Activated CD8-positive, alpha-beta memory T cell treated with anti-CD3 and anti-CD28 coated beads for 36 hours (primary cell): ENCODE data around the gene MXRA8. TPM values are rescaled to one million over a fixed set of nuclear protein-coding genes. Genes with fewer than 3 reads are reported as not detected.

Experiments used
- CTCF ChIA-PET: fragments of 350-600 bp; sonication (Branson Sonifier 250); formaldehyde crosslinking; loops from one replicate; lab custom pipeline; 2021; ENCODE audit warnings: antibody characterized with exemption; lab: Charles Lee
- POLR2A ChIA-PET: fragments of 350-600 bp; sonication (Branson Sonifier 250); formaldehyde crosslinking; loops from one replicate; lab custom pipeline; 2021; ENCODE audit warnings: antibody characterized with exemption; lab: Charles Lee
- total RNA-seq, 2 experiments: library from RNA; stranded (reverse); gene quantifications; one replicate each; pipeline ENCODE4 v1.2.3, GENCODE V29; 2021

MXRA8 gene
- total RNA-seq, 2 experiments from 2014 or later, result 0.29 to 0.55 TPM

DNA sequence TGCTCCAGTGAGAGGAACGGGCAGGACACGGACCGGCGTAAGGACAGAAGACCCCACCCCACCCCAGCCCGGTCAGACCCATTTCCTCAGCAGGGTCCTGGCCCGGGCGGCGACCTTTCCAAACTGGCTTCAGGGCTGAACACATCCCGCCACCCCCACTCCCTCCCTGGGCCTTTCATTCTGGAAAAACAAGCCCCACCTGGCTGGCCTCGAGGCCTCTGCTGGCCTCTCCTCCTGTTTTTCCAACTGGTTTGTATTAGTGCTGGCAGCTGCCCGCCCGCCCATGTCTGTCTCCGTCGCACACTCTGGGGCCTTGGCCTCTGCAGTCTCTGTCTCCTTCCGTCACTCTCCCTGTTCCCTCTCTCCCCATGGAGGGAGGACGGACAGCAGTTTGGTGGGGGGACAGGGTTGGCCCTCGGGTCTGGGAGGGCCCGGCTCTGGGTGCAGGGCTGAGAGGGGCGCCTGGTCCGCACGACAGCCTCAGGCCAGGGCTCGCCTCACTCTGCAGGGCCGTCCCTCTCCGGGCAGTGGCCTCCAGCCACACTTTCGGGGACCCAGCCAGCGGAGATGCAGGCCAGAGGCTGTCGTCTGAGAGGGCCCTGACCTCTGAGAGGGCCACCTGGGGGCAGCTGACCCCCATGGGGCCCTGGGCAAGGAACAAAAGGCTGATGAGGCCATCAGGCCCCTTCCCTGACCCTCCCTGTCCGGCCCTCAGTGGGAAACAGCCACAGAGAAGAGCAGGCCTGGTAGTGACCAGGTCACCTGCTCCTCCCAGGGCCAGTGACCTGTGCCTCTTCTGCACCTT, 1.5 kb upstream of the MXRA8 start:
- POLR2A ChIA-PET, result no interaction called here
- CTCF ChIA-PET, result interaction anchor here (0.6 to 2.1 kb wide), 3 partner anchors 11 to 168 kb away, joined by 3 to 12 read pairs (median 3); partner anchors contain the start of gene AURKAIP1

- POLR2A ChIA-PET, result no interaction called here
Measured at GRCh38 chr1:1359308-1359663, 931 bp upstream of the MXRA8 start.

GRCh38 chr1:1357871-1358432, 403 bp downstream of the MXRA8 start:
- POLR2A ChIA-PET, result no interaction called here

More at GRCh38 chr1:1359308-1359663, 931 bp upstream of the MXRA8 start:
- CTCF ChIA-PET, result interaction anchor here (1.1 to 2.1 kb wide), 2 partner anchors 11 to 14 kb away, joined by 3 to 12 read pairs; partner anchors contain the start of gene AURKAIP1

GRCh38 chr1:1356796-1357401, 1.5 kb downstream of the MXRA8 start:
- CTCF ChIA-PET, result no interaction called here
- POLR2A ChIA-PET, result no interaction called here

More at GRCh38 chr1:1357871-1358432, 403 bp downstream of the MXRA8 start:
- CTCF ChIA-PET, result interaction anchor here (2.1 kb wide), 1 partner anchor 15 kb away, joined by 12 read pairs; the partner anchor contains the start of gene AURKAIP1

GRCh38 chr1:1356166-1356795, 2.1 kb downstream of the MXRA8 start:
- CTCF ChIA-PET, result no interaction called here
- POLR2A ChIA-PET, result no interaction called here

DNA sequence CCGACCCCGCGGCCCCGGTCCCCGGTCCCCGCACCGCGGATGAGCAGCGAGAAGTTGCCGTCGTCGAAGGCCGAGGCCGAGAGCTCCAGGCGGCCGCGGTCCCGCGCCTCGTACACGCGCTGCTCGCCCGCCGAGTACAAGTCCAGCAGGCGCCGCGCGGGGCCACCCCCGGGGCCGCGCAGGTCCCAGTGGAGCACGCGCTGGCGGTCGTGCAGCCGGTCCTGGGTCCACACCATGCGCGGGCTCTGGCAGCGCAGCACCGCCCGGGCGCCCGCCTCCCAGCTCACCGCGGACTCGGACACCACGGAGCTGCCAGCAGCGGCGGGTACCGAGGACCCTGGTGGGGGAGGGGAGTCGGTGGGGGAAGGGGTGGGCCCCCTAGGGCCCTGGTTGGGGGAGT, 2.9 kb downstream of the MXRA8 start:
- ChIA-PET POLR2A (no interaction called here), CTCF (interaction anchor here (1.0 to 1.2 kb wide), 2 partner anchors 15 to 17 kb away, joined by 3 read pairs; no protein-coding TSS in a partner anchor)

GRCh38 chr1:1354271-1355247, 3.8 kb downstream of the MXRA8 start:
- POLR2A ChIA-PET, result interaction anchor here (0.5 to 0.9 kb wide), 3 partner anchors 17 to 76 kb away, joined by 3 read pairs; no protein-coding TSS in a partner anchor
- CTCF ChIA-PET, result interaction anchor here (0.6 to 1.2 kb wide), 3 partner anchors 16 to 168 kb away, joined by 3 read pairs; no protein-coding TSS in a partner anchor

DNA sequence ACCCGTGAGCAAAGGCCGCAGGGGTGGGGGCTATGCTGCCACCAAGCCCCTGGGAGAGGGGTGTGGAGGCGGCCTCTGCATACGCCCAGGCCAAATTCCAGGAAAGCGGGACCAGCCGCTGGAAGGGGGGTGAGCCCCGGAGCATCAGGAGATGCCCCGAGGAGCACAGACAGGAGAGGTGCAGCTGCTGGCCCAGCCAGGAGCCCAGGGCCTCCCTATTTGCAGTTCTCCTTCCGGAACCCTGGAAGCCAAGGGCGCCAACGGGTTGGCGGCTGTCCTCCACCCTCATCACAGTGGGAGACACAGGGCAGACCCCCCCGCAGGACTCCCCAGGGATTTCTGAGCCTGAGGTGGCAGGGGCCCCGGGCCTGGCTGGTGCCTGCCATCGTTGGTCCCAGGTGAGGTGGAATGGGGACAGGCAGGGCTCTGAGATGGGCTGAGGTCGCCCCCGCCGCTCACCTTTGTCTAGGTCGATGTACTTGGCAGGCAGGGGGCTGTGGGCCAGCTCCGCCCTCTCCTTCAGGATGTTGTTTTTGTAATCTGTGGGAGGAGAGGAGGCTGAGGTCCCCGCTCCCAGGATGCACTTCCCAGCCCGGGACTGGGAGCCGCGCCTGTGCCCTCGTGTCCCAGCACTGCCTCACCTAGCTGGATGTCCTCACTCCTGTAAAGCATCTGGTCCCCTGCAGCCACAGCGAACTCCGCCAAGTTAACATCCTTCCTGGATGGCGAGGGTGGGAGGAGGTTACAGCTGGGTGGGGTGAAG, 4.8 kb downstream of the MXRA8 start:
- POLR2A ChIA-PET, result interaction anchor here (0.5 to 0.9 kb wide), 4 partner anchors 18 to 139 kb away, joined by 3 read pairs; no protein-coding TSS in a partner anchor
- CTCF ChIA-PET, result interaction anchor here (1.1 kb wide), 1 partner anchor 18 kb away, joined by 4 read pairs; no protein-coding TSS in a partner anchor

DNA sequence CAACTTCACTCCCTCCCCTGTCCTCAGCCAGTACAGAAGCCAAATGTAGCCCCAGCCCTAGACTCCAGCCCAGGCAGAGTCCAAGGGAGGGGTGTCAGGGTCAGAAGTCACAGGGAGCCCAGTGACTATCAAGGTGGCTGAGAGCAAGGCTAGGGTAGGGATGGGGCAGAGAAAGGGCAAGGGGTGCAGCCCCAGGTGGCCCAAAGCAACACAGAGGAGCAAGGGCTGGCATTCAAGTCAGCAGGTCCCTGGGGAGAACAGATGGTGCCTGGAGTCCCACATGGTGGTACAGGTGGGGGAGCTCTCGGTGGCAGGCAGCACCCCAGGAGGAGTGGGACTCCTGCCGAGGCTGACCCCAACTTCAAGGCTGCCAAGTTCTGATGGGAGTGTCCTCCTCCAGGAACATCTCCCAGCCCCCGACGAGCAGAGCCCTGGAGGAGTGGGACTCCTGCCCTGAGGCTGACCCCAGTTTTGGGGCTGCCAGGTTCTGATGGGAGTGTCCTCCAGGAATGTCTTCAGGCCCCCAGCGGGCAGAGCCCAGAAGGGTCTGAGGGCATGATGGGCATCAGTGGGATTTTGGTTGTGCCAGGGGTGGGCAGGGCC, 5.5 kb downstream of the MXRA8 start:
- CTCF ChIA-PET, result interaction anchor here (1.1 to 1.8 kb wide), 3 partner anchors 19 to 351 kb away, joined by 4 to 5 read pairs (median 5); partner anchors contain the start of gene AURKAIP1
- POLR2A ChIA-PET, result interaction anchor here (0.6 kb wide), 1 partner anchor 140 kb away, joined by 3 read pairs; no protein-coding TSS in a partner anchor

- ChIA-PET CTCF (interaction anchor here (1.4 to 1.8 kb wide), 2 partner anchors 23 to 350 kb away, joined by 5 read pairs; partner anchors contain the start of gene AURKAIP1), POLR2A (no interaction called here)
Measured at GRCh38 chr1:1351511-1352427, 6.6 kb downstream of the MXRA8 start.

DNA sequence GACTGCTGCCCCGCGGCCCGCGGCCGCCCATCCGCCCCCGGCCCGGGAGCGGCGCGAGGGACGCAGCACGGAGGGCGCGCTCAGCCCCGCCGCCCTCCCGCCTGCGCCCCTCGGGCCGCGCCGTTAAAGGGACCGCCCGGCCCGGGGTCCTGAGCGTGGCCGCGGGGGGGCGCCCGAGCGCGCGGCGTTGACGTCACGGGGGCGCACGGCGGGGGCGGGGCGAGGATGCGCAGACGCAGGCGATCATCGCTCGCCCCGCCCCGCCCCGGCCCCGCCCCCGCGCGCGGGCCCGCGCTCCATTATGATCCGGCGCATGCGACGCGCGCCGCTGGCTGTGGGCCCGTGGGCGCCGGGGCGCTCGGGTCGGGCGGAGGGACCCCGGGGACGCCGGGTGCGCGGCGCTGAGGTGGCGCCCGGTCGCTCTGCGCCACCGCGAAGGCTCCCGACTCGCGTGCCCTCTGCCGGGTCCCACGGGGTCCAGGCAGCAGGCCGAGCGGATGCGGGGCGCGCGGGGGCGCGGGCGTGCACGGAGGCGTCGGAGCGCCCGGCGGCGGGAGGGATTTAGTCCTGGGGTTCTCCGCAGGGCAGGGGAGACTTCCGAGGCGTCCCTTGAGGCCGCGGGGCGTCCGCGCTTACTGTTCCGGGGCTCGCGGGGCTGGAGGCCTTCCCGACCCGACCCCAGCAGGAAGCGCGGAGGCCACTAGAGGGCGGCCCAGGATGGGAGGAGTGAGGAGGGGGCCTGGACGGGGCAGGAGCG, 8.9 kb downstream of the MXRA8 start, which contains the start of gene DVL1:
DVL1 (minus strand) TSS at position 163 of the 757 bp plus-strand sequence. CDS start 353 bp downstream, outside the sequence.
- ChIA-PET POLR2A (no interaction called here), CTCF (interaction anchor here (2.1 kb wide), 1 partner anchor 22 kb away, joined by 14 read pairs; no protein-coding TSS in a partner anchor)

GRCh38 chr1:1348420-1349255, 9.7 kb downstream of the MXRA8 start:
- CTCF ChIA-PET, result interaction anchor here (1.0 to 2.1 kb wide), 4 partner anchors 10 to 51 kb away, joined by 3 to 14 read pairs (median 5); partner anchors contain the start of genes AURKAIP1 and CCNL2

DNA sequence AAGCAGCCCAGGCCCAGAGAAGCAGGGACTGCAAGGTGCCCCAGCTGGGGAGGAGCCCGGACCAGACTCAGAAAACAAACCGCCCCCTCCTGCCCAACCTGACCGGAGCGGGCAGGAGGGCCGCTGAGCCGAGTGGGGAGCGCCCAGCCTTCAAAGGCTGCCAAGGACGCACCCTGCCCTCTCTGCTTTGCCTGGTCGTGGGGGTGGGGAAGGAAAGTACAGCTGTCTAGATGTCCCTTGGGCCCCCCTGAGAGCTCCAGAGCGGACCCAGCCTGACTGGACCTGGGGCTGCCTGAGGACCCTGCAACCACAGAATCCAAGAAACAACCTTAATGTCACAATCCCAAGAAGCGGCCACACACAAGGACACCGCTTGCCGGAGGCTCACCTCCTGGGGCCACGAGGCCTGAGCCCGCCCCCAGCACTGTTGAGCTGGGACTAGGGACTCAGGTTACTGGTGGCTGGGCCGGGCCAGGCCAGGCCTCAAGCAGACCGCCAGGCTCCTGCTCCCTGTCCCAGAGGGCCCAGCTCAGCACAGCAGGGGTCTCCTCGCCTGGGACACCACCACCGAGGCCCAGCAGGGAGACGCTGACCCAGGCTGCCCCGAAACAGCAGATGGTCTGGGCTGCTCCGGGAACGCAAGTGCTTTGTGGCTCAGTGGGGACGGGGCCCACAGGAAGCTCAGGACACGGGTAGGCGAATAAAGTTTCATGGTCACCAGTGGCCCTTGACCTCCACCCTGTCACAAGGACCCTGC, 10.5 kb downstream of the MXRA8 start:
- ChIA-PET CTCF (interaction anchor here (1.0 to 2.1 kb wide), 5 partner anchors 11 to 226 kb away, joined by 3 to 14 read pairs (median 3); partner anchors contain the start of genes AURKAIP1 and CCNL2), POLR2A (interaction anchor here (0.6 to 1.0 kb wide), 2 partner anchors 158 to 210 kb away, joined by 3 to 6 read pairs; no protein-coding TSS in a partner anchor)

More at GRCh38 chr1:1348420-1349255, 9.7 kb downstream of the MXRA8 start:
- POLR2A ChIA-PET, result interaction anchor here (1.0 kb wide), 1 partner anchor 157 kb away, joined by 3 read pairs; no protein-coding TSS in a partner anchor
